BLaER1 (cell line): ENCODE data around the gene CNBP.
"Not testable (repeated sequence)": the region's sequence is repeated elsewhere in the genome, so short reads cannot be mapped to it uniquely, and the experiment has no call there.

Source experiments
- H3K27ac ChIP-seq: shearing (Covaris generic); formaldehyde crosslinking; 2 replicates; pipeline ENCODE4 v1.8.1; 2022
- H3K27me3 ChIP-seq: shearing (Covaris generic); formaldehyde crosslinking; 2 replicates; pipeline ENCODE4 v1.8.1; 2022
- H3K36me3 ChIP-seq: shearing (Covaris generic); formaldehyde crosslinking; 2 replicates; pipeline ENCODE4 v1.8.1; 2022
- H3K4me1 ChIP-seq: shearing (Covaris generic); formaldehyde crosslinking; 2 replicates; pipeline ENCODE4 v1.8.1; 2022
- H3K4me2 ChIP-seq: shearing (Covaris generic); formaldehyde crosslinking; 2 replicates; pipeline ENCODE4 v1.8.1; 2022
- H3K4me3 ChIP-seq: shearing (Covaris generic); formaldehyde crosslinking; 2 replicates; pipeline ENCODE4 v1.8.1; 2022
- H3K9ac ChIP-seq: shearing (Covaris generic); formaldehyde crosslinking; 2 replicates; pipeline ENCODE4 v1.8.1; 2022
- H3K9me3 ChIP-seq: shearing (Covaris generic); formaldehyde crosslinking; 2 replicates; pipeline ENCODE4 v1.8.1; 2022
- H4K20me1 ChIP-seq: shearing (Covaris generic); formaldehyde crosslinking; 2 replicates; pipeline ENCODE4 v1.8.1; 2022
- Cebpa-rat ChIP-seq: shearing (Covaris generic); IDR thresholded peaks from 2 replicates; pipeline ENCODE4 v1.8.1; 2022

CNBP gene

GRCh38 chr3:129183569-129184395 lies at the start of gene CNBP:
Gene CNBP (minus strand): TSS chr3:129183896. CDS start chr3:129171757, 12,139 bp downstream.
- Histone ChIP-seq H3K27ac (peak within 1 kb of the TSS; percentile 100), H4K20me1 (peaks cover 43% of the 10 kb centered on the region), H3K9me3 (no peaks in the 10 kb centered on the region), H3K36me3 (peaks cover 21% of the 10 kb centered on the region), H3K4me2 (peak within 1 kb of the TSS; percentile 93), H3K27me3 (no peaks in the 10 kb centered on the region), H3K4me3 (peak within 1 kb of the TSS; percentile 90), H3K4me1 (peaks cover 48% of the 10 kb centered on the region), H3K9ac (peak within 1 kb of the TSS; percentile 100)
- no peak for TF ChIP-seq Cebpa-rat

GRCh38 chr3:129231331-129232119 lies 47.8 kb upstream of the CNBP start:
- no peak overlapping the region for H3K4me3 ChIP-seq
- H3K27ac ChIP-seq = peak overlapping the region; percentile 20; the same call in 1 of the 2 replicates
- H3K27me3 ChIP-seq = no peaks in the 10 kb centered on the region
- no peak for TF ChIP-seq Cebpa-rat
- no peak overlapping the region for H3K4me2 ChIP-seq
- no peaks in the 10 kb centered on the region for H3K9me3 ChIP-seq
- no peaks in the 10 kb centered on the region for H4K20me1 ChIP-seq
- H3K4me1 ChIP-seq = peaks cover 67% of the 10 kb centered on the region
- no peak overlapping the region for H3K9ac ChIP-seq
- H3K36me3 ChIP-seq = no peaks in the 10 kb centered on the region

- no peaks in the 10 kb centered on the region for H3K36me3 ChIP-seq
- H3K4me1 ChIP-seq = peaks cover 67% of the 10 kb centered on the region
- no peaks in the 10 kb centered on the region for H3K27me3 ChIP-seq
- H4K20me1 ChIP-seq = no peaks in the 10 kb centered on the region
- H3K27ac ChIP-seq = no peak overlapping the region
- H3K9me3 ChIP-seq = no peaks in the 10 kb centered on the region
- no peak overlapping the region for H3K4me2 ChIP-seq
- no peak for TF ChIP-seq Cebpa-rat
- H3K4me3 ChIP-seq = no peak overlapping the region
- no peak overlapping the region for H3K9ac ChIP-seq
Observed at GRCh38 chr3:129230311-129231019, 46.8 kb upstream of the CNBP start.

DNA sequence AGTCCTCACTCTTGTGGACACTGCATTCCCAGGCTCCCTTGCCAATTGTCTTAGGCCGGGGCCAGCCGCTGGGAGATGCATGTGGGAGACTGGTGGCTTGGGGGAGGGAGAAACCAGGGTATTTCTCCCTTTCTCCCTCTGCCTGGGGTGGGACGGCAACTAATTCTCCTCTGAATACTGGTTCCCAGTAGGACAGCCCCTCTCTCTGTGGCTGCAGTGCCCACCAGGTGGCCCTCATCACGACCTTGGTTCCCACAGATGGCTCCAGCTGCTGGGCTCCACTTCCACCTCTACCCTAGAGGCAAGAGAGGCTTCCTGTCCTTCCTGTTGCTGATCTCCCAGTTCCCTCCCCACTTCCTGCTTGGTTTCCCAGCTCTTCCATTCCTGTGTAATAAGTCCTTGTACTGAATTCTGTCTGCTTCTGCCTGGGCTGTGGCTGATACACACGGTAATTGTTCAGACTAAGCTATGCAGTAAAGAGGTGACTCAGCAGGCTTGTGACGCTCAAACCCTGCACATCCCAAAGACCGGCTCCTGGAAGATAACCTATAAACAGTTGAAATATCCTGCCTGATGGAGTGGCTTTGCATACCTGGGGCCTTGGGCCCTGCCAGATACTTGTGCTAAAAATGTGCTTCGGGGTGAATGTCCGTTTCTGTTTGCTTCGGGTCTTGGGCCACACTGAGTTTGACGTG lies 45.3 kb upstream of the CNBP start:
- peak overlapping the region; percentile 75 for H3K4me2 ChIP-seq
- no peaks in the 10 kb centered on the region for H4K20me1 ChIP-seq
- H3K9me3 ChIP-seq = no peaks in the 10 kb centered on the region
- no peaks in the 10 kb centered on the region for H3K27me3 ChIP-seq
- H3K4me1 ChIP-seq = peaks cover 64% of the 10 kb centered on the region
- no peak overlapping the region for H3K4me3 ChIP-seq
- no peak overlapping the region for H3K9ac ChIP-seq
- peak overlapping the region; percentile 66 for H3K27ac ChIP-seq
- H3K36me3 ChIP-seq = no peaks in the 10 kb centered on the region
- no peak for TF ChIP-seq Cebpa-rat

DNA sequence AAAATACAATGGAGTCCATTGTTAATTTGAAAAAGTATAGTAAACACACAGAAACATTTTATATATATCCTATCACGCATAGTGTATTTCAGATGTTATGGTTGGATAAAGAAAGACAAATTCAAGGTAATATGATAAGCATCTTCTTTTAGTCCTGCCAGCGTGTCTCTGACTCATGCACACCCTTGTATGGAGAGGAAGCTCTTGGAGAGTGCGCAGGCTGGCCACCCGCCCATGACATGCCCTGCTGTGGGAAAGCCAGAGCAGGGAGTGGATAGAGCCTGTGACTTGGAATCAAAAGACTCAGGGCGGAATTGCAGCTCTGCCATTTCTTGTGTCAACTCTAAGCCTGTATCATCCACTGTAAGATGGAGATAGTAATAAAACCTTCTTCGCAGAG lies 42.7 kb upstream of the CNBP start:
- Histone ChIP-seq H3K9ac (no peak overlapping the region), H3K9me3 (no peaks in the 10 kb centered on the region), H3K36me3 (no peaks in the 10 kb centered on the region), H3K4me1 (peaks cover 53% of the 10 kb centered on the region), H4K20me1 (no peaks in the 10 kb centered on the region), H3K4me3 (no peak overlapping the region), H3K4me2 (no peak overlapping the region), H3K27me3 (no peaks in the 10 kb centered on the region), H3K27ac (no peak overlapping the region)
- no peak for TF ChIP-seq Cebpa-rat

GRCh38 chr3:129224984-129225393 lies 41.3 kb upstream of the CNBP start:
- Histone ChIP-seq H3K36me3 (no peaks in the 10 kb centered on the region), H3K4me3 (no peak overlapping the region), H3K27me3 (no peaks in the 10 kb centered on the region), H4K20me1 (no peaks in the 10 kb centered on the region), H3K4me2 (peak overlapping the region; percentile 78), H3K4me1 (peaks cover 46% of the 10 kb centered on the region), H3K9me3 (no peaks in the 10 kb centered on the region), H3K9ac (peak overlapping the region; percentile 69; the same call in 1 of the 2 replicates), H3K27ac (peak overlapping the region; percentile 63)
- peak; percentile 85 for TF ChIP-seq Cebpa-rat

DNA sequence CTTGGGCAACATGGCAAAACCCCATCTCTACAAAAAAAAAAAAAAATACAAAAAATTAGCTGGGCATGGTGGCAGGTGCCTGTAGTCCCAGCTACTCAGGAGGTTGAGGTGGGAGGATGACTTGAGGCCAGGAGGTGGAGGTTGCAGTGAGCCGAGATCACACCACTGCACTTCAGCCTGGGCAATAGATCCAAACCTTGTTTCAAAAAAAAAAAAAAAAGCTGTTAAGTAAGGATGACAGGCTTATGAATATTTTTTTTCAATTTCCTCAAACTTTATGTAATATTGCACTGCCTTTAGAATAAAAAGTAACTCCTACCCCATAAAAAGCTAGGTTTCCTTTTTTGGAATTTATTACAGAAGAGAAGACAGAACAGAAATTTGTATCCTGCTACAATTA lies 40.7 kb upstream of the CNBP start:
- H3K4me3 ChIP-seq, H4K20me1 ChIP-seq, H3K4me2 ChIP-seq, H3K27me3 ChIP-seq, H3K36me3 ChIP-seq, H3K9ac ChIP-seq, H3K9me3 ChIP-seq: not testable (repeated sequence)
- peaks cover 40% of the 10 kb centered on the region for H3K4me1 ChIP-seq
- H3K27ac ChIP-seq = peak overlapping the region; percentile 63; the same call in 1 of the 2 replicates

- Histone ChIP-seq H3K4me2 (no peak overlapping the region), H3K9me3 (no peaks in the 10 kb centered on the region)
- no peak for TF ChIP-seq Cebpa-rat
Observed at GRCh38 chr3:129218742-129219141, 35.0 kb upstream of the CNBP start.

DNA sequence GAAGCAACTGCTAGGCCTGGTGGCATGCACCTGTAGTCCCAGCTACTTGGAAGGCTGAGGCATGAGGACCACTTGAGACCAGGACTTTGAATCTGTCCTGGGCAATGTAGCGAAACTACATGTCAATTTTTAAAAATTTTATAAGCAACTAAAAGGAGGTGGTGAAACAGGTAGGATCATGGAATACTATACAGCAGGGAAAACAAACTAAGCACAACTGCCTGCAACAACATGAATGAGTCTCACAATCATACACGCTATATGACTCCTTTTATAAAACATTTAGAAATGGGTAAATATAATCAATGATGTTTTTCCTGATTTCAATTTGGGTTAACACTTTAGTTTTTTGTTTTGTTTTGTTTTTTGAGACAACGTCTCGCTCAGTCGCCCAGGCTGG lies 29.5 kb upstream of the CNBP start:
- Histone ChIP-seq H3K4me3 (no peak overlapping the region), H3K36me3 (no peaks in the 10 kb centered on the region), H3K4me2 (no peak overlapping the region), H3K27me3 (no peaks in the 10 kb centered on the region), H3K9ac (no peak overlapping the region), H4K20me1 (no peaks in the 10 kb centered on the region), H3K4me1 (no peaks in the 10 kb centered on the region), H3K9me3 (no peaks in the 10 kb centered on the region), H3K27ac (no peak overlapping the region)
- TF ChIP-seq Cebpa-rat = no peak

More at GRCh38 chr3:129218742-129219141, 35.0 kb upstream of the CNBP start:
- Histone ChIP-seq H3K27me3 (no peaks in the 10 kb centered on the region), H3K4me3 (no peak overlapping the region), H3K27ac (no peak overlapping the region), H3K36me3 (no peaks in the 10 kb centered on the region), H4K20me1 (no peaks in the 10 kb centered on the region), H3K9ac (no peak overlapping the region), H3K4me1 (no peaks in the 10 kb centered on the region)
